Stimulated activated CD4-positive, alpha-beta T cell treated with anti-CD3 and anti-CD28 coated beads, Interleukin-15, amount 100 ng/mL, for 24 hours (primary cell): ENCODE results near the gene P2RY12.

Experiments used
- DNase-seq: peaks from one replicate; pipeline ENCODE4 v3.0.0-alpha.2; 2020

P2RY12 gene

GRCh38 chr3:151330899-151331298 is 53.7 kb downstream of the P2RY12 start:
- DNase-seq, result no peak

DNA sequence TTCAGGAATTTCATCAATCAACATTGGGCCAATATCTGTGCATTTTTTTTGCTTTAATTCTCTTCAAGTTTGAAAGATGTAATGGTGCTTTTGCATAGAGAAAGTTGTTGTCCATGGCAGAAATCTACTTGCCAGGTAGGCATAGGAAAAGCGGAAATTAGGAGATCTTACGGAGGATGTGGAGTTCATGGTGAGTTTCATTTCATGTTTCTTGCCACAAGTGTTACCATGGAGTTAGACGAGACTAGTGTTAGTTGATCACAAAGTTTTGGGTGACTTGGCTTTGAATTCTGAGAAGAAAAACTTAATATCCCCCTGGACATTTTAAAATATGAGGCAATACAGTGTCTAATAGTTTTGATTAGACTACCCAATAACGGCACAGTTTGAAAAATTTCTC is 54.2 kb downstream of the P2RY12 start:
- no peak for DNase-seq

DNA sequence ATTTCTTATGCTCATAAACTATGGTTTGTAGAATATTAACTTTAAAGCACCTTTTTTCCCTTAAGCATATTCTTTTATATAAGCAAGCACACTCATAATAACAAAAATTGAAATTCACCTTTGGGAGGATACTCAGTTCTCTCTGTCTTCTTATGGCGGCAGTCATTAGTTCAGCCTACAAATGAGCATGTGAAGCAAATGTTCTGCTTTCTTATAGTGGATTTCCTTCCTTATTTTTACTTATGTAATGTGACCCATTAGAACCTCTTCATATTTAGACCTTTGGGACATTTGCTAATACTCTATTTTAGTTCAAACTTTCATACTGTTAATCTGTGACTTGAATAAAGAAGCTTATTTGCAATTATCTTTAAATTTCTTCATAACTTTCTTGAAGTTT is 55.2 kb downstream of the P2RY12 start, which contains the start of gene P2RY13:
TSS of gene P2RY13 (minus strand) at position 187 of the 400 bp plus-strand sequence. CDS start at position 166, 21 bp downstream.
- DNase-seq, result no peak

- DNase-seq, result peak; percentile 35
These were observed 56.1 kb downstream of the P2RY12 start for GRCh38 chr3:151328298-151328995.

- no peak for DNase-seq
These were observed 56.9 kb downstream of the P2RY12 start for GRCh38 chr3:151327571-151328198.

DNA sequence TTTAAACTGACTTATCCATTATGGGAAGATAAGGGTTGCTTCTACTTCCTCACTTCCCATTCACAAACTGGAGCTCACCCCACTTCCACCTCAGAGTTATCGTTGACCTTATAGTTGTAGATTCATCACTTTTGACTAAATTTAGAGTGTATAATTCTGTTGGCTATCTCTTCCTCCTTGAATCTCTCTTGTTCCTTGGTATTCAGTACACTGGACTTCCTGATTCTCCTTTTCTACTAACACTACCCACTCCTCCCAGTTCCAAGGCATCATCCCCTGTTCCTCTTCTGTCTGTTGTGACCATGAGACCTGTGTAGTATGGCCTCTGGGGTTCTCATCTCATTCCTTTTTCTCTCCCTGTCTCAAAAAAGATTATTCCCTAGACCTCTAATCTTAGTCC is 62.0 kb downstream of the P2RY12 start:
- DNase-seq, result no peak

DNA sequence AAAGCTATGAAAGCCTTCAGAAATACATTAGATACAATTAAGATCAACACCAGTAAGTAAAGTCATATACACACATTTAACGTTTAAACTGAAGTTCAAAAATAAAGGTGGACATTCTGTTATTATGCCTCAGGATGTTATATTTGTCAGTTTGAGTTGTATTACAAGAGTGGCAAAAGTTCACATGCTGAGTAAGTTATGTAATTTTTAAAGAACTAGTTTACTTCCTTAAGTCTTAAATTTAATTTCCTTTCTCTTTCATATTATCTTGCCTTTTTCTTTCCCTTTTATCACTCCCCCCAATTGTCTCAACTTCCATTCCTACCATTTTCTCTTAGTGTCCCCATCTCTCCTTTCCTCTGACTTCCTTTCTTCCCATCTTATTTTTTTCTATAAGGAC is 63.0 kb downstream of the P2RY12 start:
- no peak for DNase-seq

DNA sequence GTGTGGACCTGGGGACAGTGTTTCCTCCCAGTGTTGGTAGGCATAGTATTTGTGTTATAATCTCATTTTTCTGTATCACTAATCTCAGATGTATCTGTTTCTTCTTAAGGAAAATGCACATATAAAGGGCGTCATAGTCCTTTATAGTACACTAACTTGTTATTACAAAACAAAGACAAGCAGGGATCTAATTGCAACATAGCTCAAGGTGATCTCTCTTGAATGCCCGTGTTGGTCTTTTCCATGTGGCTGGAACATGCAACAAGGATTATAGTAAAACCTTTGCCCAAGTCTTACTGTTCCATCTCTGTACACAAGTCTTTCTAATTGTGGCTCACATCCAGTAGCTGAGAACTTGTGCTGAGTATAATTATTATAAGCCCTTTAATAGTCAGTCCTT is 64.4 kb downstream of the P2RY12 start:
- no peak for DNase-seq

DNA sequence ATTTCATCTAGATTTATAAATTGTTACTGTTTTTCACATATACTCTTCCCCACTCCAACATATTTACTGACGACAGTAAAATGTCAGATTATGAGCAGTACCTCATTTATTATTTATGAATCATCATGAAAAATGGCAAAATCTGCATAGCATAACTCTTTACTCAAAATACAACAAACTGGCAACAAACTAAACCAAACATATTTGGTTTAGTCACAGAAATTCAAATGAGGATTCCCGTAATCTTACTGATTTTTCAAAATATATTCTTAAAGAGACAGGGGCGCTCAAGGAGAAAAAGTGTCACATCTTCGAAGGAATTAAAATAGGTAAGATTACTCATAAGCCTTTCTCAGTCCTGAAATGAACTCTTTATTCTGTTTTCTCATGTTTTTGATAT is 64.9 kb downstream of the P2RY12 start:
- no peak for DNase-seq

- no peak for DNase-seq
These were observed 65.6 kb downstream of the P2RY12 start for GRCh38 chr3:151318991-151319390.

DNA sequence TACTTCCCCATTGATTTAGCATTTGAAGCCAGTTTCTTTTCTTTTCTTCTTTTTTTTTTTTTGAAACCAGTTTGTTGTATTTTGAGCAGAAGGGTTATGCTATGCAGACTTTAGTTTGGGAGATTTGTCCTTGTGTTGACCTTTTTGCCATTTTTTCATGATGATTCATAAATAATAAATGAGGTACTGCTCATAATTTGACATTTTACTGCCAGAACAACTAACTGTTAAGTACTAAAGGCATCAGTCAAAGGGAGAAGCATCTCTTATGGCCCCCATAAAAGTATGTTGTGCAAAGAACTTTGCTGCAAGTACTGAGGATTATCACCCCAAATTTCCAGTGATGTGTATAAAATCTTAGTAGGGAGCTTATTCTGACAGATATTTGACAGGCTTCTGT is 66.2 kb downstream of the P2RY12 start:
- no peak for DNase-seq

GRCh38 chr3:151316267-151316991 is 68.1 kb downstream of the P2RY12 start, which contains the start of gene GPR87:
GPR87 (minus strand) TSS chr3:151316820; CDS start chr3:151300100, 16,720 bp downstream.
- DNase-seq, result peak; percentile 46

GRCh38 chr3:151315846-151316245 is 68.7 kb downstream of the P2RY12 start:
- no peak for DNase-seq

DNA sequence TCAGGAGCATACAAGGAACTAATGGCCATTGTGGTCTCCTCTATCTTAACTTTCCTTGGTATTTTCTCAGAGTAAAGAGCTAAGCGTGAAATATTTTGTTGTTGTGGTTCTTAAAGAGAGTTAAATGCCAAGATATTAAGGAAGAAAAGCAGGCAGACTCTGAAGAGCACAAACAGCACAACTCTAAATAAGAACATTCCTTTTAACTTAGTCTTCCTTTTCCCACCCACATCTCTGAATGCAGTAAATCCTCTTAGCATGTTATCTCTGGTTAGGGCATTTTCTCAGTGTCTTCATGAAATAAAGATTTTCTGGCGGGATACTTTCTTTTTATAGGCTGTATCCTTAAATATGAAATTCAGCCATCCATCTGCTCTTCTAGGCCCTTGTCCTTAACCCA is 69.4 kb downstream of the P2RY12 start:
- no peak for DNase-seq

GRCh38 chr3:151314593-151314992 is 70.0 kb downstream of the P2RY12 start:
- no peak for DNase-seq

- no peak for DNase-seq
These were observed 70.4 kb downstream of the P2RY12 start for GRCh38 chr3:151314137-151314536.

DNA sequence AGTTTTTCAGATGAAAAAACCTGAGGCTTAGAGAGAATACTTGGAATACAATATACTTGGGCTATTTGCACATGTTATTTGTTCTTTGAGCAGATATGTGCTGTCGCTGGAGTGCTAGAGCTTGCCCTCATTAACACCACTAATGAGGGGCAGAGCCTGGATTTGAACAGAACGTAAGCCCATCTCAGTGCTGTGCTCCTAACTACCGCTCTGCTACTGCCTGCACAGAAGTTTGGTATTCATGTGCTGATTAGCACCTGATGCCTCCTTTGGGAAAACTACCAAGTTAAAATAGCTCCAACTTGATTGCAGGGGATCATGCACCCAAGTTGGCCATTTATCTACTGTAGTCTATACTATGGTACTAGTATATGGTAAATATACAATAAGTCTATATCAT is 71.6 kb downstream of the P2RY12 start:
- no peak for DNase-seq

GRCh38 chr3:151309566-151309965 is 75.0 kb downstream of the P2RY12 start:
- no peak for DNase-seq

DNA sequence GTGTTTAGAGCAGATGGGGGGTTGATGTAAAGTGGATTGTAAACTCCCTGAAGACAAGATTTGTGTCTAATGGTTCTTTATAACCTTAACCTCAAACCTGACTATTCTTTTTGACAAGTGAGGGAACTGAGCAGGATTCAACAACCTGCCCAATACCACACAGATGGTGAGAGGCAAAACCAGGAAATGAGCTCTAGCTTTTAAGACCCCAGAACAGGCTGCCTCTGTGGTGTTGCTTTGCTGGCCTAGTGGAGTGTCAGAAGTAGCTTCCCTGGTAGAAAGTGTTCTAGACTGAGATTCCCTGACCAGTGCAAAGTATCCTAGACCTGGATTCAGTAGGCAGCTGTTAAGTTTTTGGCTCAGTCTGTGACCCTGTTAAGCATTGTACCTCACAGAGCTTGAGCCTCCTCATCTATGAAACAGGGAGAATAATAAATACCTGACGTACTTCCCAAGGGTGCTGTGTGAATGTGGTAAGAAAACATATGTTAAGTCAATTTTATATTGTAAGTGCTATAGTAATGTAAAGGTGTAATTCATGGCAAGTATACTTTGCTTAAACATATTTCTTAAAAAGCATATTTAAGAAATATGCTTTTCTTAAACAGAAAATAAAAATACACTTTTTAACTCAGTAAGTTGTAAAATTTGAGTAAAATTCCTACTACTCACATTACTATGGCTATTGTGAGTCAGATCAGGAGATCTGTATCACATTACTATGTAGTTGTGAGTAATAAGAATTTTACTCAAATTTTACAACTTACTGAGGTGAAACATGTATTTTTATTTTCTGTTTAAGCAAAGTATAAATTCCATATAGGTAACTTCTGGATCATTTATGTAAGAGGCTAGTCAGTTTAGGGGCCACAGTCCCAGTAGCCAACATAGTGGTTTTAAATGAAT is 76.7 kb downstream of the P2RY12 start:
- DNase-seq, result no peak

DNA sequence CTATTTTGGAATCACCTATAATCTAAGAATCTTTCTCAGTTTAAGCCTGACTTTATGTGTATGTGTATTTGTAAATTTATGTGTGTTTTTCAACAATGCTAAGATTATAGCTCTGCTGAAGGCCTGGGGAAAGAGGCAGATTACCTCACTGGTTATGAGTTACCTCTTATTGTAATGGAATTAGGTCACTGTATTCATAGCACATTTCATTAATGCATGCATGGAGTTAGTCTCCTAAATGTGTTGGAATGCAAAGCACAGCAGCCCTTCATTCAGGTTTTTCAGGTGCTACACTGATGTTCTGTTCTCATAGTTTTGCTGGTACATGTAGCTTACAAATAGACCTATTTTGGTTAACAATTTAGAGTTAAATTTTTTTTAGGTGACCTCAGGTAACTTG is 77.4 kb downstream of the P2RY12 start:
- DNase-seq, result no peak

DNA sequence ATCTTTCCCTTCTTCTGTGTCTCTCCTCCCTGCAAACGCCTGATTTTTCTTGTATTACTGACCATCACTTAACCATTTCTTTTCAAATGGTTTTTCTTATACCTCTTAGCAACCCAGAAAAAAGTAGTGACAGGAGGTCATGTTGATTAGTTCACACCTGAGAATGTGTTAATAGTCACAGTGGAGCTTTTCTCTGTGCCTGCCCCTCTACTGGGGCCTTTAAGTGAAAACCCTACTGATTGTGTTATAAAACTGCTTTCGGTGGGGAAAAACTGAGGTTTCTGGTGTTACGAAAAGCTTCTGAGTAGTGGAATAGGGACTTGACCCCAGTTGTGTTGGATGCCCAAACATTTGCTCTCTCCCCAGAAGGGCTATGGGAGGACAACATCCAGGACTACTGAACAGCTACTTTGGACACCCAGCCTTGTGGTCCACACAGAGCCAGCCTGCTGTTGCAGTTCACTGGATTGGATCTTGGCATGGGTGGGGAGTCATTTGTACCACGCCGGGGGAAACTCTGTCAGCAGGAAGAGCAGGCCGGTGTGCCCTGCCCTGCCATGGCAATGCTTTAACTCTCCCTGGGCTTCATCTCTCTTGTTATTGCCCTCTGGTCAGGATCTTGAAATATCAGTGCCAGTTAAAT is 78.3 kb downstream of the P2RY12 start:
- DNase-seq, result peak; percentile 15

DNA sequence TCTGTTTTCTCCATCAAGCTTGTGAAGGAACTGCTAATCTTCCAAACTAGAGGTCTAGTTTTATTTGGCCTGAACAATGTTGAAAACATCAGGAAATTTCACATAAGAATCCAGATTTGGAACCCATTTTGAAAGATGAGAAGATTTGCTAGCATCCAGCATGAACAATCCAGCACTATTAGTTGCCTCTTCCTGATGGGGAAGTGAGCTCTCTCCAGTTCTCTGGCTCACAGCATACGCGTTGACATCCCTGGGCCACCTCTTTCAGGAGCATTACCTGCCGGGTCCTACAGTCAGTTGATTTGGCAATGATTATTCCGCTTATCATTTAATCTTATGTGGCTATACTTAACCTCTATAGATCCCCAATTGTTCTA is 78.8 kb downstream of the P2RY12 start:
- DNase-seq, result no peak
